Left cardiac atrium (tissue), 4 donors: ENCODE data around the gene USP6NL. TPM values are rescaled to one million over a fixed set of nuclear protein-coding genes. Genes with fewer than 3 reads are reported as not detected.
"Not testable (repeated sequence)": the region's sequence is repeated elsewhere in the genome, so short reads cannot be mapped to it uniquely, and the experiment has no call there.

Source experiments
- ATAC-seq, 2 donors: fragments of 200-7000 bp; cut with Tn5 transposase; one replicate each; pipeline ENCODE4 v1.9.1; 2020; ENCODE audit warnings: mild to moderate bottlenecking in 2 of 2, moderate library complexity in 2 of 2
- DNase-seq: peaks from one replicate; pipeline ENCODE4 v3.0.0-alpha.2; 2020
- intact Hi-C, 2 donors: fragments of 100-400 bp; cut with DNase I; formaldehyde crosslinking; loops; one replicate each; pipeline versions ENCODE4 v1.14.1 to v1.15.1; 2022 to 2023
- total RNA-seq, 2 donors: library from RNA; stranded (reverse); fragmentation: NEBNext Ultra II Directional; extraction: Animal tissue kit (Norgen Biotek cat#: 25700); gene quantifications; one replicate each; pipeline ENCODE4 v1.2.1, GENCODE V29; 2021
- donor health status: DM: no; HTN: yes; CAD: no.
- donor health status: DM: no; HTN: yes; CAD: no; lungs with severe emphysema.
- donor health status: DM: yes; HTN: yes; CAD: no.
- donor health status: Dilated cardiomyopathy.

Gene USP6NL
- total RNA-seq, 2 donors from 2014 or later = 7.9 to 9.2 TPM

GRCh38 chr10:11443468-11444154 lies 167.8 kb downstream of the USP6NL start:
- DNase-seq (no peak), ATAC-seq (no peak)
- intact Hi-C loops = no loop called here

- ATAC-seq = no peak
- intact Hi-C loops = no loop called here
- DNase-seq = no peak
These were observed 169.3 kb downstream of the USP6NL start for GRCh38 chr10:11442001-11442773.

DNA sequence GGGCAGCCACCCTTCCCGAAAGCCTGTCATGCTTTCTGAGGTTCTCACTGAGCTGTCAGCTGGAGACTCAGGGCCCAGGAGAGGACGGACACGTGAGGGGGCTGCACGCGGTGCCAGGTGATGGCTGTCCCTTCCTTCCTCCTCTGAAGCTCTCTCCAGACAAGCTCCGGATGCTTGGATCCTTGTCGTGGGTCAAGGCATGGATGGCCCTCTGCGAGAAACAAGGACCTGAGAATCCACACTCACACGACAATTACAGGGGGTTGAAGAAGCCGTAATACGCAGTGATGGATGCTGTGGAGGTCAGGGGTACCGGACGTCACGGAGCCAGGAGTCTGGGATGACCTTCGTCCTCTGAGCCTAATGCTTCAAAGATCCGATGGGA lies 170.3 kb downstream of the USP6NL start:
- DNase-seq (no peak), ATAC-seq (no peak)
- intact Hi-C loops = no loop called here

- intact Hi-C loops = no loop called here
- no peak for ATAC-seq
These were observed 170.9 kb downstream of the USP6NL start for GRCh38 chr10:11440250-11441150.

GRCh38 chr10:11439523-11440053 lies 171.9 kb downstream of the USP6NL start:
- intact Hi-C loops = no loop called here
- DNase-seq (no peak), ATAC-seq (no peak)

More at GRCh38 chr10:11440250-11441150, 170.9 kb downstream of the USP6NL start:
- DNase-seq = no peak

GRCh38 chr10:11437391-11438142 lies 173.9 kb downstream of the USP6NL start:
- ATAC-seq (no peak), DNase-seq (no peak)
- intact Hi-C loops = no loop called here

GRCh38 chr10:11436445-11436844 lies 175.0 kb downstream of the USP6NL start:
- DNase-seq, intact Hi-C loops, ATAC-seq: not testable (repeated sequence)

GRCh38 chr10:11435581-11435981 lies 175.9 kb downstream of the USP6NL start:
- intact Hi-C loops = no loop called here
- ATAC-seq (no peak), DNase-seq (no peak)

DNA sequence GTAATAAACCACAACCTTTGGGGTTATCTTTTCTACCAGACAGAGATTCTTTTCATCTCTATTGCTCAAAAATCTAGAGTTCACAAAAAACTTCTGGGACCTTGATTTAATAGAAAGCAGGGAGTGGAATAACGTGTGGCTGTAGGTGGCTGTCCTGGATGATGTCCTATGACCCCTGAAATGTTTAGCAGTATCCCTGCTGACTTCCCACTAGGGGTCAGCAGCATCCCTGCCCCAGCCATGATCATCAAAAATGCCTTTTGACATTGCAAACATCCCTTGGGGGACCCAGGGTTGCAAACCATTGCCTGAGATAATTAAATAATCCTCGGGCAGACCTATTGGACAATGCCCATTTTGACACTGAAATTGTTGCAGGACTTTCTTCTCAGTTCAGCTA lies 177.1 kb downstream of the USP6NL start:
- intact Hi-C loops = no loop called here
- ATAC-seq (no peak), DNase-seq (no peak)

DNA sequence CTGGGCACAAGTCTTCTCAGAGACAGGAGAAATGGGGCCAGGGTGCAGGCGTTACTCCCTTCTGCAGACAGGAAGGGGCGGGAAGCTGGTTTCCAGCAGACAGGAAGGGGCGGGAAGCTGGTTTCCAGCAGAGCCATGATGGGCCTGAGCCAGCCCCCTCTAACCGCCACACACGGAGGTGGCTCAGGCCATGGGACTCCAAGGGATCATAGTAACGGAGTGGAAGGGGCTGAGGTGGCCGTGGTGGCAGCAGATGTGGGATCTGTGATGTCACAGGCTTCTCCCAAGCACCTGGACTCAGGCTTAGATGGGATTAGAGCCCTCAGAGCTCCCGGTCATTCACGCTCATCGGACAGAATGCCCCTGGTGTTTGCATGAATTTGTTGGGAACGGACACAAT lies 177.8 kb downstream of the USP6NL start:
- DNase-seq (no peak), ATAC-seq (no peak)
- intact Hi-C loops = no loop called here

DNA sequence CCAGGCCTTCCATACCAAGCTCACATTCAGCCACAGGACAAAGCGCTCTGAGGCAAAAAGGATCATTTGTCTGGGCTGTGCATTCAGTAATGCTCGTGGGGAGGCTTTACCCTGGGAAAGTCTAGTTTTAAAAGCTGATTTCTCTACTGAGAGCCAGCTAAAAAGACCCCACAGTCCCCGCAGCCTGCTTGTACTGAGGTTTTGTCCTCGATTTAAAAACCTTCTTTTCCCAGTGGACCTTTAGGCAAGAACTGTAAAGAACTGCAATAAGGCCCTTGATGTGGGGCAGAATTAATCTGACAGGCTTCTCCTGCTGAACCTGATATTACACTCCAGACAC lies 180.3 kb downstream of the USP6NL start:
- ATAC-seq (no peak), DNase-seq (no peak)
- intact Hi-C loops = no loop called here

DNA sequence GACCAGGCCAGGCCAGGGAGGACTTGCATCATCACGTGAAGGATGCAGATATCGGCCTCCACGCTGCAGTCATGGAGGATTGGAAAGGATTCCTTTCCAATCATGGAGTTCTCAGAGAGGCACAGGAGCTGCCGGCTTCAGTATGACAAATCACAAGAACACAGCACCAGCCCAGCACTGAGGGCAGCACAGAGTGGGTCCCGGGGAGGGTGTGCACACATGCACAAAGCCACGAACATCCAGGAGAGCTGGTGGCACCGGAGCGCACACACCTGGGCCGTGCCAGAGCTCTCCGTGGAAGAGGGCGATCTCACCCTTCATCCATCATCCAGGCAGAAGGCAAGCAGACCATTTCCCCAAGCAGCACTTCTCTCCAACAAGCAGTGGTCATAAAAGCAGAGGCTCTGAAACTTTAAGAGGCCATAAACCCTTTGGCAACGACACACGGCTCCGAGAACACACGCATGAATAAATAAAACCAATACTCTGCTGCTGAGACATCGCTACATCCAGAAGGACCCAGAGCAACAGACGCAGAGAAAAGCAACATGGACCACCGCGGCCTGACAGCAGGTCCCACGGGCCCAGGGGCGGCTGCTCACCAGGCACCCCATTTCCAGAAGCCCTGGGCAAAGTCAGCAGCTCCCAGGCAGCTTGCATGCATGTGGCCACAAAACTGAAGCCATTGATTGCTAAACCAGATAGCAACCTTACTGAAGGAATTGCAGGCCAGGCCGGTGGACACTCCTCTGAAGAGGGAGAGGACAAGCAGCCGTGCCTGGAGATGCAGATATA lies 180.8 kb downstream of the USP6NL start:
- intact Hi-C loops = no loop called here
- ATAC-seq = no peak
- no peak for DNase-seq

GRCh38 chr10:11429439-11430052 lies 181.9 kb downstream of the USP6NL start:
- intact Hi-C loops = no loop called here
- no peak for DNase-seq
- no peak for ATAC-seq

- intact Hi-C loops = no loop called here
- ATAC-seq (no peak), DNase-seq (no peak)
These were observed 185.8 kb downstream of the USP6NL start for GRCh38 chr10:11425676-11426075.

- ATAC-seq = no peak
- intact Hi-C loops = no loop called here
- DNase-seq = no peak
These were observed 186.2 kb downstream of the USP6NL start for GRCh38 chr10:11425296-11425610.

- DNase-seq (no peak), ATAC-seq (peak; percentile 66 to 78)
- intact Hi-C loops = no loop called here
These were observed 186.8 kb downstream of the USP6NL start for GRCh38 chr10:11424456-11425295.

DNA sequence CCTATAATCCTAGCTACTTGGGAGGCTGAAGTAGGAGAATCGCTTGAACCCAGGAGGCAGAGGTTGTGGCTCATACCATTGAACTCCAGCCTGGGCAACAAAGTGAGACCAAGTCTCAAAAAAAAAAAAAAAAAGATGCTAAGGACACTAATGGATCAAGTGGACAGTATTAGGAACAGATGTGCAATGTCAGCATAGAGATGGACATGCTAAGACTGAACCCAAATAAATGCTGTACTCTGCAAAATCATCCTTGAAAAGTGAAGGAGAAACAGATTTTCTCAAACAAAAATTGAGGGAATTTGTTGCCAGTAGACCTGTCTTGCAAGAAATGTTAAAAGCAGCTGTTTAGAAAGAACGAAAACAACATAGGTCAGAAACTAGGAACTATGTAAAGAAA lies 194.5 kb downstream of the USP6NL start:
- ATAC-seq (no peak), DNase-seq (no peak)
- intact Hi-C loops = no loop called here
